GM03348 (cell line): ENCODE data around the gene DHRS4L2.
"Not testable (repeated sequence)": the region's sequence is repeated elsewhere in the genome, so short reads cannot be mapped to it uniquely, and the experiment has no call there.

Experiments used
- DNase-seq: peaks from one replicate; pipeline ENCODE4 v3.0.0; 2012; ENCODE audit warnings: low spot score

DHRS4L2 gene

DNA sequence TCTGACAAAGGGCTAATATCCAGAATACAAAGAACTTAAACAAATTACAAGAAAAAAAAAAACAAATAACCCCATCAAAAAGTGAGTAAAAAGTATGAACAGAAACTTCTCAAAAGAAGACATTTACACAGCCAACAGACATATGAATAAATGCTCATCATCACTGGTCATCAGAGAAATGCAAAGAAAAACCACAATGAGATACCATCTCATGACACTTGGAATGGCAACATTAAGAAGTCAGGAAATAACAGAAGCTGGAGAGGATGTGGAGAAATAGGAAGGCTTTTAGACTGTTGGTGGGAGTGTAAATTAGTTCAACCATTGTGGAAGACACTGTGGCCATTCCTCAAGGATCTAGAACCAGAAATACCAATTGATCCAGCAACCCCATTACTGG lies 30.2 kb downstream of the DHRS4L2 start:
- DNase-seq: not testable (repeated sequence)

DNA sequence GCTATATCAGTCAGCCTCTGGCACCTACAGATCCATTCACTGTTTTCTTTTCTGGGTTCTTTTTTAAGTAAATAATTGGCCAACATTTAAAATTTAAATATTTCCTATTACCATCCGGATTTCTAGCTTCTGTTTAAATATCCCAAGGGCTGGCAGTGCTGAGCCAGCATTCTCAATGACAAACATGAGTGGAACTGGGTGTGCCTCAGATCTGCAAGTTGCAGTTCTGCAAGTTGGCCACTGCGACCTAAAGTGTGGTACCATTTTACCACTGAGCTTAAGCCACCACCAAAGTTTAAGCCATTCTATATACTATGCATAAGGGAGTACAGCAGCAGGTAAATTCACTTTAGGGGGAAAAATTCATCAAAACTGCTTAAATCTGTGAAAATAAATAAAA lies 31.2 kb downstream of the DHRS4L2 start:
- not testable (repeated sequence) for DNase-seq

DNA sequence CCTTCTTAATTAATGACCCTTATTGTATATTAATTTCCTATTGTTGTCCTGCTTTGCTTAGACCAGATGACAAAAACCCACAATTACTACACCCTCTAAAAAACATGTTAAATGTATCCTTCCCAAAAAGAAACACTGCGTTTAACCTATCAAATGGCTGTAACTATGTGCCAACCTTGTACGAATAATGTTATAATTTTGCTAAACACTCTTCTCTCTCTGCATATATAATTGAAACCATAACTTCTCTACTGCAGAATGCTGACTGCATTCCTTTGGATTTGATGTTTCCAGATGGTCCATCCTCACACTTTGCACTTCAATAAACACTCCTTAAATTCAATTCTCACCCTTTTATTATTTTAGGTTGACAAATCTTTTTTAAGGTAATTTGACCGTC lies 31.8 kb downstream of the DHRS4L2 start:
- not testable (repeated sequence) for DNase-seq

DNA sequence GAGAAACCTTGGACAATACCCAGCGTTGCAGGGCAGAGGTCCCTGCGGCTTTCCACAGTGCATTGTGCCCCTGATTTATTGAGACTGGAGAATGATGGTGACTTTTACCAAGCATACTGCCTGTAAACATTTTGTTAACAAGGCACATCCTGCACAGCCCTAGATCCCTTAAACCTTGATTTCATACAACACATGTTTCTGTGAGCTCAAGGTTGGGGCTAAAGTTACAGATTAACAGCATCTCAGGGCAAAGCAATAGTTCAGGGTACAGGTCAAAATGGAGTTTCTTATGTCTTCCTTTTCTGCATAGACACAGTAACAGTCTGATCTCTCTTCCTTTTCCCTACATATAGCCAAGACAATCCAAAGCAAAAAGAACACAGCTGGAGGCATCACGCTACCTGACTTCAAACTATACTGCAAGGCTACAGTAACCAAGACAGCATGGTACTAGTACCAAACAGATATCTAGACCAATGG lies 36.2 kb downstream of the DHRS4L2 start:
- DNase-seq: not testable (repeated sequence)

DNA sequence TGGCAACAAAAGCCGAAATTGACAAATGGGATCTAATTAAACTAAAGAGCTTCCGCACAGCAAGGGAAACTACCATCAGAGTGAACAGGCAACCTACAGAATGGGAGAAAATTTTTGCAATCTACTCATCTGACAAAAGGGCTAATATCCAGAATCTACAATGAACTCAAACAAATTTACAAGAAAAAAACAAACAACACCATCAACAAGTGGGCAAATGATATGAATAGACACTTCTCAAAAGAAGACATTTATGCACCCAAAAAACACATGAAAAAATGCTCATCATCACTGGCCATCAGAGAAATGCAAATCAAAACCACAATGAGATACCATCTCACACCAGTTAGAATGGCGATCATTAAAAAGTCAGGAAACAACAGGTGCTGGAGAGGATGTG lies 41.0 kb downstream of the DHRS4L2 start:
- not testable (repeated sequence) for DNase-seq

DNA sequence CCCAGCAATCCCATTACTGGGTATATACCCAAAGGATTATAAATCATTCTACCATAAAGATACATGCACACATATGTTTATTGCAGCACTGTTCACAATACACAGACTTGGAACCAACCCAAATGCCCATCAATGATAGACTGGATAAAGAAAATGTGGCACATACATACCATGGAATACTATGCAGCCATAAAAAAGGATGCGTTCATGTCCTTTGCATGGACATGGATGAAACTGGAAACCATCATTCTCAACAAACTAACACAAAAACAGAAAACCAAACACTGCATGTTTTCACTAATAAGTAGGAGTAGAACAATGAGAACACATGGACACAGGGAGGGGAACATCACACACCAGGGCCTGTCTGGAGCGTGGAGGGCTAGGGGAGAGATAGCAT lies 42.6 kb downstream of the DHRS4L2 start:
- DNase-seq: not testable (repeated sequence)

DNA sequence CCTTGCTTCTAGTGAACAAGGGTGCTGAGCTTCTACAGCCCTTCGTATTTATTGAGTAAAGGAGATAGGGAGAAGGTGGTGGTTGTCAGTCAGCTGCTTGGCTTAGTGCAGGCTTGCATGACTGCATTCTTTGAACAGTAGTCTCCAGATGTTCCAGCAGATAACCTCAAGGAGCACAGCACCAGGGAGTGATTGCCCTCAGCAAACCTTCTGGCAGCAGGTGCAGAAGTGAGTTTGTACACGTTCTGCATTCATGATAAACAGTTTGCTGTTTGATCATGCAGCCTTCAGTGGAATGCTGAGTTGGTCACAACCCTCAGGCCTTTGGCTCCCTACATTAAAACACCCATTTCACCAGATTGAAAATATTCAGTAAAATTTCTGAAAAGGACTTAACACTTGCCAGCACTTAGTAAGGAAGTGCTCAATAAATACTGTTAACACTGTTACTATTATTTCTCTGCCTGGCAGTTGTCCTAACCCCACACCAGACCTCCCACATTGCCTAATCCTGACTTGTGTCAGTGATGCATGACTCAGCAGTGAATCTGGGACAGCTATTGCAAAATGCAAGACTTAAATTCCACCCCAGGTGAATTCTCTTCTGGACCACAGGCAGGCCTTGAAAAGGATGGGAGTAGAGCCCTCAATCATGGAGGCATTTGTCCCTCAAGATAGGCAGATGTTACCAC lies 44.1 kb downstream of the DHRS4L2 start:
- DNase-seq: peak; percentile 66

DNA sequence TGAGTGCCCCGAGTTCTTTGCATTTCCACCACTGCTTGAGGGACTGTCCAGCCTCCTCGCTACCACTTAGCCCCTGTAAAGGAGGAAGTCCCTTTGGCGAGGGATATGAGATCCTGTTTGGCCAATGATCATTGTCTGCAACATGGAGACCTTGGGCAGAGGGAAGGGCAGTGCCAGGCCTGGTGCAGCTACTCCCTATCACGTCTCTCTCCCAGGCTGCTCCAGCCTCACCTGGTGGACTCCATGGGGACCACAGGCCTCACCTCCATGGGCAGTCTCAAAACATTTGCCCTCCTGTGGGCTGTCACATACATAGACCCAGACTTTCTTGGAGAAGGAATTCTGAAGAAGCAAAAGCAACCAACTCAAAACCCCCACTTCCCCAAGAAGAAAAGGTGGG lies 47.0 kb downstream of the DHRS4L2 start:
- DNase-seq: not testable (repeated sequence)

DNA sequence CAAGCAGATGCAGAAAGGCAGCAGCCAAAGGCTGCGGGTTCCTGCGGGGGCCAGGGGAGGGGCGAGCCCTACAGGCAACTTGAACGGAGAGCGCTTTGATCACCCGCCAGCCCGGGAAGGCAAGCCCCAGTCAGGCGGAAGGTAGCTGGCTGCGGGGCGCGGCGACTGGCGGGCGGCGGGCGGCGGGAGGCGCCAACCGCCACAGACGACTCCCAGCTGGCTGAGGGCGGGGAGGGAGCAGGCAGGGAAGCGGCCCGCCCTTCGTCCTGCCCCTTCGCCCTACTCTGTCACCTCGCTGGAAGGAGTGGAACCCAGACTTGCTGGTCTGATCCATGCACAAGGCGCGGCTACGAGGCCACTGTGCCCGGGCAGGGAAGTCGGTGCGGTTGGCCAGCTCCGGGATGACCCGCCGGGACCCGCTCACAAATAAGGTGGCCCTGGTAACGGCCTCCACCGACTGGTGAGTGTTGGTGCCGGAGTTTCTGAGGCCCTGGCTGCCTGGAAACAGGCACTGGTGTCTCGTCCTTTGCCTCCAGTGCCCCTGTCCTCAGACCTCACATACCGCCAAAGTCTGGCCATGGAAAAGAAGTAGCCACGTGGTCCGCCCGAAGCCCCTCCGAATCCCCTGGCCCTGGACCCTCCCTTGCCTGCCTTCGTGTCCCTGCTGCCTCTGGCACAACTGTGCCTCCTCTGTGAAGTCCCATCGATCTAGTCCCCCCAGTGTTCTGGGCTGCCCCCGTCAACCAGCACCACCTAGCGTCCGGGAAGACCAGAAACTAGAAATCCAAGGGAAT lies 47.6 kb downstream of the DHRS4L2 start:
- peak; percentile 89 for DNase-seq

DNA sequence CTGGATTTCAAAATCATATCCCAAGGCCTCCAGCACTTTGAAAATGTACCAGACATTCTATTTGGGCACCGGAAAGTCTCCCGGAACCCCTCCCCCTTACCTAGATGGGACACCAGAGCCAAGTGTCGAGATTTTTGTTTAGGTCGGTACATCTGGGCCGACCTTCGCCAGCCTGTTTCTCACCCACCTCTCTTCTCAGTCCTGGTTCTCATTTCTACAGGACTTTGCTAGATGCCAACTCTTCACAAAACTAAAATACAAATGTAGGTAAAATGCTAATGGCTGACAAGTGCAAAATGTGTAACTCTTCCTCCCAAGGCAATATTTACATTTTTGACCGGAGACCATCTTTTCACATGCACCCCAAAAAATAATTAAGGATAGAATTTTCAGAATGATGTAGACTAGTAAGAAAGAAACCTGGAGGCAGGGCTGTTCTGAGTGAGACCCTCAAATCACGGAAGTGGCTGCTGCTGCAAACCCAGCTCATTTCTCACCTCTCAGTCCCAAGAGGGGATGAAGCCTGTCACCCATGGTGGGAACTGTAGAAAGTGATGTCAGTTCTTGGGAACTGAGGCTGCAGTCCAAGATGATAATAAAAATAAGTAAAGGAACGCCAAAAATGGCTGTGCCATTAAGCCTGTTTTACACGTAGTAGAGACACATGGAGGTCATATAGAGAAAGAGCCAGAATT lies 48.4 kb downstream of the DHRS4L2 start:
- not testable (repeated sequence) for DNase-seq

DNA sequence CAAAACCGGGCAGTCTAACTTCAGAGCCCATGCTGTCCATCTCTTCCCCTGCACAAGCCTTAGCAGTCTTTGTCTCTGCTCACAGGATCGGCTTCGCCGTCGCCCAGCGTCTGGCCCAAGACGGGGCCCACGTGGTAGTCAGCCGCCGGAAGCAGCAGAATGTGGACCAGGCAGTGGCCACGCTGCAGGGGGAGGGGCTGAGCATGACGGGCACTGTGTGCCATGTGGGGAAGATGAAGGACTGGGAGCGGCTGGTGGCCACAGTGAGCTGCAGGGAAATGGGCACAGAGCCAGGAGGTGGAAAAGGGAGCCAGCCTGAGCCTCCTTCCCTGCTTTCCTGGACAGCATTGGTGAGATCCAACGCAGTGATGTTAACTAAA lies 48.9 kb downstream of the DHRS4L2 start:
- DNase-seq: peak; percentile 3

DNA sequence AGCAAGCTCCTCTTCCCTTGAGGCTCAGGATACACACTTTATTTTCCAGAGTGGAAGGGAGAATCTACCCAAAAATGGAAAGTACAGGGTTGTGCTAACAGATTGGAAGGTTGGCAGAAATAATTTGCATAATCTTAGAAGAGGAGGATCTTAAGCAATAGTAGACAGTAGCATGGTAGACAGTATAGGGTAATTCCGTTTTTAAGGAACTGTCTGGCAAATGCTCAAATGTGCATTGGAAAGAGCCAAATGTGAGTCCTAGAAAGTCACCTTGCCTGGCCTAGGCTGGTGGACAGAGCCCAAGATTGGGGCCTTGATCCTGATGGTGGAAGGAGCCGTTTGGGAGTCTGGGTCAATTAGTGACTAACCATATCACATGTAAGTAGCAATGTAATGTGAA lies 50.0 kb downstream of the DHRS4L2 start:
- no peak for DNase-seq

DNA sequence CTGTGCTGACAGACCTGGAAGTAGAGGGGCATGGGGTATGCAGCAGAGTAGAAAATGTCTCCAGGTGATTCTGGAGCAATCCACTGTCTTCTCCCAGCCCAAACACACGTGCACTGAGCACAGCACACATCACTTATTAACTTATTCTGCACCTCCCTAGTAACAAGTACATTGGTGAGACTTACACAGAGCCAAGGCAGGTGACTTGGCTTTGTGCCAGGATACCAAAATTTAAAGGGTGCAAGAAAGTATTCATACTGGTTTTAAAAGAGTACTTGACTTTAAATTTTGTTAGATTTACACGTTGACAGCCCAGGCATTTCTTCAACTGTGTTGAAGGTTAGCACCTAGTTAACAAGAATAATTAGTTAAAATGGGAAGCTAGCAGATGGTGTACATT lies 52.0 kb downstream of the DHRS4L2 start:
- no peak for DNase-seq

DNA sequence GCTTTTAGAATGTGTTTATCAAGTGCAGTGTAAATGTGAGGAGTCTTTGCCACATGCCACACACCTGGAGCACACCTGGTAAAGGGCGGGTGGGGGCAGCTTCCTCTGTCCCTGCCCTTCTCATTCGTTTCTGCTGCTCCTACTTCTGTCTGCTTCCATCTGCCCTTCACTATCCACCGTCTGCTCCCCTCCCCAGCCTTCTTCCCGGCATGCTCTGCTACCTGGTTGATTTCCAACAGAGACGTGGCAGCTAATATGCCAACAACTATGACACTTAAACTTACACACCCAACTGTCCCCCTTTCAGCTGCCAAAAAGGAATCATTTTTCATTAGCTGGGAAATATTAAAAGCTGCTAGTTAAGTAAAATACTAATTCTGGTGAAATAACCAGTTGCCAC lies 54.0 kb downstream of the DHRS4L2 start:
- DNase-seq: no peak

DNA sequence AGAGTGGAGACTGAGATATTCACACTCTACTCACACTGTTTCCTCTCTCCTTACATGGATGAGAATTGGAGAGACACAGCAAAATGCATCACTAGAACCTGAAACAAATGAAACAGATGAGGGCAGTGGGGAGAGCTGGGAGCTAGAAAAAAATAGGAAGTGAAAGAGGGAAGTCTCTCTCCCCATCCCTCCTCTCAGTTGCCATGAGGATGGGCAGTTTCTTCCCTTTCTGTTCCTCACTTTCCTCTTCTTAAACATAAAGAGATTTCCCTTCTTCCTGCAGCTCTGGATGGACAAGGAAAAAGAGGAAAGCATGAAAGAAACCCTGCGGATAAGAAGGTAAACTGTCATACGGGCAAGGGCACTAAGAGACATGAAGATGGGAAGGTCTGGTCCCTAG lies 60.3 kb downstream of the DHRS4L2 start:
- not testable (repeated sequence) for DNase-seq

DNA sequence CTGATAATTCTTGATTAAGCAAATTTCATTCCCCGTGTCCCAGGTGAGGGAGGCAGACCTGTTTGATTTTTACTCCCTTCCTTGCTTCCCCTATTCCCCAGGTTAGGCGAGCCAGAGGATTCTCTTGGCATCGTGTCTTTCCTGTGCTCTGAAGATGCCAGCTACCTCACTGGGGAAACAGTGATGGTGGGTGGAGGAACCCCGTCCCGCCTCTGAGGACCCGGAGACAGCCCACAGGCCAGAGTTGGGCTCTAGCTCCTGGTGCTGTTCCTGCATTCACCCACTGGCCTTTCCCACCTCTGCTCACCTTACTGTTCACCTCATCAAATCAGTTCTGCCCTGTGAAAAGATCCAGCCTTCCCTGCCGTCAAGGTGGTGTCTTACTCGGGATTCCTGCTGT lies 62.0 kb downstream of the DHRS4L2 start:
- DNase-seq: not testable (repeated sequence)

DNA sequence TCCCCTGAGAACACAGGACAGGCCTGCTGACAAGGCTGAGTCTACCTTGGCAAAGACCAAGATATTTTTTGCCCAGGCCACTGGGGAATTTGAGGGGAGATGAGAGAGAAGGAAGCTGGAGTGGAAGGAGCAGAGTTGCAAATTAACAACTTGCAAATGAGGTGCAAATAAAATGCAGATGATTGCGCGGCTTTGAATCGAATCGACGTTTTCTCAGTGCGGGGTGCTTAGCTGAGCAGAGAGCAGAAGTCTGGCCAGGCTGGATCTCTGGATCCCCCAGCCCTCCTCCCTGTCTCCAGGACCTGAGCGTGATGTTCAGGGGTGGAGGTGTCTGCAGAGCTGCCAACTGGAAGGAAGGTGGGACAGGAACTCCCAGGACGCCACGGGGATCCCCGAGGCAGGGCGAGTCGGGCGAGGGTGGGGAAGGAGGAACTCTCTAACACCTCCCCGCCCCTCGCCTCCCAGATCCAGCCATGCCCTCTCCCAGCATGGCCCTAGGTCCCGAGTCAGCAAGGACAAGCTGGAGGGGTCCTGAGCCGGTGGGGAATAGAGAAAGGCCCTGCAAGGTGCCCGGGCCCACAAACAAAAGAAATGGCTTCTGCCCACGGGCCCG lies 62.6 kb downstream of the DHRS4L2 start:
- no peak for DNase-seq

DNA sequence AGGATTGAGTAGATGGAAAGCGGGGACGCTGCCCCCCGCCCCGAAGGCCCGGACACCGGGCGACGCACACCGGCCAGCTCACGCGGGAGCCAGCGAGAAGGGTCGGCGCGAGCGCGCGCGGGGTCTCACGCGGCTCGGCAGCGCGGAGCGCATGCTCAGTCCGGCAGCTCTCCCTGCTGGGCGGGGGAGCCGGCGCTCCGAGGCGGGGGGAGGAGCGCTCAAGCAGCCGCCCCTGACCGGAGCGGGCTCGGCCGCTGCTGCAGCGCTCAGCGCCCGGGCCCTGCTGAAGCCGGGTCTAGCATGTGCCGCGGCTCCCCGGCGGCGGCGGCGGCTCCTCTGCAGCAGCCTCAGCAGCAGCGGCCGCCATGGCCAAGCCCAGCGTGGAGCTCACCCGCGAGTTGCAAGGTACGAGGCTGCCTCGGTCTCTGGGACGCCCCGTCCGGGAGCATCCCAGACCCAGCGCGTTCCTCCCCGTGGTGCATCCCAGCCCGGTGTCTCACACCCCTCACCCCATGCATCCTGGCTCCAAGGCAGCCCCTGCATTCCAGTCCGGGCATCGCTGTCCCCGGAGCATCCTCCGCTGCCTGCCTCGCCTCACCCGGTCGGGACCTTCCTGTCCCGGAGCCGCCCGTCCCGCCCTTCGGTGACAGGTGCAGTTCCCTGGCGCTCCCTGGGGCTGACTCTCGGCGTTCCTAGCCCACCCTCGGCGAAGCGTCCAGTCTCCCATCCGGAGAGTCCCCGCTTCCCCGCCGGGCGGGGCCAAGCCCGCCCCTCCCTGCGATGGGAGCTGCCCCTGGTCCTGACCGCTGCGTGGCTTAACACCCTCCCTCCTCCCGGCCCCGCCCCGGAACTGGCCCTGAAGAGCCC lies 63.3 kb downstream of the DHRS4L2 start, which contains the start of gene CARMIL3:
TSS of gene CARMIL3 (plus strand) at position 221 of the 867 bp plus-strand sequence. CDS start at position 366, 145 bp downstream.
- DNase-seq: peak; percentile 94

DNA sequence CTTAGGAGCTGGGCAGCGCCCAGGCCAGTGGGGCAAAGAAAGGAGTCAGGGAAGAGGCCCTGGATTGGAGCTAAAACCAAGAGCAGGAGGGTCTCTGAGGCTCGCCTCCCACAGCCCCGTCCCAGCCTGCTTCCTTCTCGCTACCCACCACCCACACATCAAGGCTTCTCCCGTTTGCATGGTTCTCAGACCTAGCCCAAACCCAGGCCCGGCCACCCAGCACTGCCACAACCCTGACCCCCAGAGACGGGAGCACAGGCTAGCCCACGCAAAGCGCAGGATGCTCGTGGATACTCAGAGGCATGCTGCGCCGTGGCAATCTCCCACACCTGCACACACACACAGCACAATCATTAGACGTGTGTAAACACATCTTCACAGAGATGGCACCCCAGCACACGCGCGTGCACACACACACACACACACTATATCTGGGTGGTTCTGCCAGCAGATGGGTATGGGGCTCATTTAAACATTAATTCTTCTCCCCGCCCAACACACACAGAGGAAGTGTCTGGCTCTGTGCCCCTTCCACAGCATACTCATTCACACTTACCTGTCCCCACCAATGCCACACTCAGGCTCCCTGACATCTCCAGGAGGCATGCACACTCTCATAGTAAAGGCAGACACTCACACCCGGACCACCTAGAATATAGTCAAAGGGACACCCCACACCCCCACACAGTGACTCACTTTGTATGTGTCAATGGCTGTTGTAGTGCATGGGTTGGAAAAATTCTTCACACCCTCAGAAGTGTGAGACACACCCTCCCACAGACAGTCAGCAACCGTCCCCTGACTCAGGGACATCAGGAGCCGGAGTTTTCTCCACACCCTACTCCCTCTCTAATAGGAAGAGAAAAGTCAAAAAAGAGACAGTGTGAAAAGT lies 64.2 kb downstream of the DHRS4L2 start:
- DNase-seq: no peak
